ENCODE data around the gene NLRP9.

GRCh38 chr19:55690109-55690768 lies 48.0 kb downstream of the NLRP9 start:
- TF ChIP-seq POLR2A (IDR thresholded peaks at IDR 0.05) (no peak), POLR2AphosphoS5 (IDR thresholded peaks at IDR 0.05) (no peak), CTCF (IDR thresholded peaks at IDR 0.05) (no peak), EP300 (IDR thresholded peaks at IDR 0.05; ENCODE audit: low read depth) (no peak)

All from transverse colon (tissue), 4 donors.